ENCODE data around the gene TXNDC16. TPM values are rescaled to one million over a fixed set of nuclear protein-coding genes. Genes with fewer than 3 reads are reported as not detected.

Gene TXNDC16
- total and polyA plus RNA-seq, 2 donors (not counting 3 experiments of a cell fraction or from before 2014, with no cell fraction given): 2.3 to 4.5 TPM

GRCh38 chr14:52522033-52522432 is 30.3 kb downstream of the TXNDC16 start:
- DNase-seq (ENCODE audit: low read depth, low spot score) (no peak), FAIRE-seq (no peak)
- dilution Hi-C loops (cut with MboI; ENCODE audit: extremely low pct_ligation_motif_present, low sequenced_read_pairs): no loop called here
- H3K4me2 ChIP-seq (ENCODE audit: insufficient read depth, low read length): no peak overlapping the region
- ChIA-PET CTCF (no interaction called here), POLR2A (no interaction called here)
- no peak overlapping the region for H3K27ac ChIP-seq (ENCODE audit: insufficient read depth, low read depth, low read length)
- H3K36me3 ChIP-seq (ENCODE audit: control insufficient read depth in 2 of 2, extremely low read depth in 1 of 2, insufficient read depth in 2 of 2, low read length in 2 of 2): no peaks in the 10 kb centered on the region
- H4K20me1 ChIP-seq (replicated peaks; ENCODE audit: control insufficient read depth, extremely low read depth, insufficient read depth, low read length): no peaks in the 10 kb centered on the region
- intact Hi-C loops (cut with micrococcal nuclease): no loop called here
- no peak overlapping the region for H2AFZ ChIP-seq (ENCODE audit: low read depth, low read length)
- H3K79me2 ChIP-seq (ENCODE audit: control insufficient read depth, insufficient read depth, low read length): no peaks in the 10 kb centered on the region
- H3K4me1 ChIP-seq (ENCODE audit: control insufficient read depth, extremely low read depth, insufficient read depth, low read length): no peaks in the 10 kb centered on the region
- no peaks in the 10 kb centered on the region for H3K27me3 ChIP-seq (ENCODE audit: control insufficient read depth in 2 of 2, insufficient read depth in 2 of 2, low read length in 2 of 2)
- no peak overlapping the region for H3K9ac ChIP-seq (replicated peaks; ENCODE audit: extremely low read depth, insufficient read depth, low read length)
- TF ChIP-seq MAX (IDR thresholded peaks at IDR 0.05; ENCODE audit: insufficient read depth, insufficient read length): no peak
- no peak for TF ChIP-seq FOS (IDR thresholded peaks at IDR 0.05; ENCODE audit: borderline replicate concordance, insufficient read depth, low read length)
- TF ChIP-seq GATA2 (IDR thresholded peaks at IDR 0.05; ENCODE audit: insufficient read depth, insufficient read length, low read depth, low read length): no peak
- TF ChIP-seq CTCF (IDR thresholded peaks at IDR 0.05; ENCODE audit: extremely low read depth in 1 of 2, insufficient read depth in 1 of 2, low read depth in 1 of 2, low read length in 2 of 2): no peak
- no peak for TF ChIP-seq JUN (IDR thresholded peaks at IDR 0.05; ENCODE audit: borderline replicate concordance, insufficient read depth, insufficient read length, low read depth)
- BruUV-seq (replicated peaks): no TSS peak
- H3K9me3 ChIP-seq (replicated peaks; ENCODE audit: control insufficient read depth, insufficient read depth, low read length): no peaks in the 10 kb centered on the region
- no peak overlapping the region for H3K4me3 ChIP-seq (replicated peaks in 1 of 3; ENCODE audit: insufficient read depth in 1 of 3, low read depth in 1 of 3, low read length in 3 of 3)
- H3K9me1 ChIP-seq (replicated peaks; ENCODE audit: control insufficient read depth, extremely low read depth, insufficient read depth, low read length): no peaks in the 10 kb centered on the region
